Spleen (tissue), 11 donors: ENCODE results near the gene AK2. TPM values are rescaled to one million over a fixed set of nuclear protein-coding genes. Genes with fewer than 3 reads are reported as not detected.
A peak's percentile ranks its signal among the peaks of the same experiment; 100 is the strongest.

Experiments
- DNase-seq: peaks from one replicate; pipeline ENCODE4 v3.0.0-alpha.2; 2020
- H3K27ac ChIP-seq, 8 donors: fragments of 200-600 bp; sonication (generic) in 7 of 8; 1 replicate in 4 of 8; 2 replicates in 4 of 8; pipeline versions ENCODE4 v1.5.0 to v1.8.0; 2016 to 2021; ENCODE audit warnings: inconsistent platforms in 4 of 8, mild to moderate bottlenecking in 4 of 8, moderate library complexity in 1 of 8
- H3K27me3 ChIP-seq, 7 donors: fragments of 200-600 bp; sonication (generic) in 6 of 7; replicated peaks in 1 of 7; 1 replicate in 4 of 7; 2 replicates in 3 of 7; pipeline versions ENCODE4 v1.5.0 to v1.8.0; 2016 to 2021; ENCODE audit warnings: inconsistent platforms in 3 of 7, mild to moderate bottlenecking in 1 of 7
- H3K36me3 ChIP-seq, 6 donors: fragments of 200-600 bp; sonication (generic) in 5 of 6; 1 replicate in 4 of 6; 2 replicates in 2 of 6; pipeline versions ENCODE4 v1.5.0 to v1.8.0; 2016 to 2021; ENCODE audit warnings: inconsistent platforms in 2 of 6
- H3K4me1 ChIP-seq, 6 donors: fragments of 200-600 bp; sonication (generic) in 5 of 6; 1 replicate in 3 of 6; 2 replicates in 3 of 6; pipeline versions ENCODE4 v1.5.0 to v1.8.0; 2016 to 2021; ENCODE audit warnings: inconsistent platforms in 3 of 6
- H3K4me3 ChIP-seq, 8 donors: fragments of 200-600 bp; sonication (generic) in 7 of 8; 1 replicate in 4 of 8; 2 replicates in 4 of 8; pipeline versions ENCODE4 v1.5.0 to v1.8.0; 2016 to 2021; ENCODE audit warnings: inconsistent platforms in 4 of 8, mild to moderate bottlenecking in 4 of 8, moderate library complexity in 2 of 8
- H3K9me3 ChIP-seq, 8 donors: fragments of 200-600 bp; sonication (generic) in 7 of 8; 1 replicate in 4 of 8; 2 replicates in 4 of 8; pipeline versions ENCODE4 v1.5.0 to v1.8.0; 2016 to 2021; ENCODE audit warnings: inconsistent platforms in 4 of 8
- CTCF ChIP-seq, 11 experiments: fragments of 200-600 bp in 7 of 11; fragments of 450-650 bp in 4 of 11; sonication (generic) in 4 of 11; IDR thresholded peaks in 8 of 11; conservative IDR thresholded peaks in 3 of 11; 1 replicate in 7 of 11; 2 replicates in 4 of 11; pipeline versions ENCODE4 v1.4.0 to v1.8.0; 2016 to 2021; ENCODE audit warnings: antibody characterized with exemption in 11 of 11, inconsistent platforms in 4 of 11, mild to moderate bottlenecking in 1 of 11
- POLR2A ChIP-seq, 3 donors: fragments of 450-650 bp; IDR thresholded peaks; one replicate each; pipeline ENCODE4 v1.5.1; 2017; ENCODE audit warnings: antibody characterized with exemption in 3 of 3, mild to moderate bottlenecking in 1 of 3
- POLR2AphosphoS5 ChIP-seq, 3 donors: sonication (generic); formaldehyde crosslinking; IDR thresholded peaks; one replicate each; pipeline ENCODE4 v1.5.1; 2017; ENCODE audit warnings: antibody characterized with exemption in 3 of 3
- WGBS, 5 donors: extraction: QIAGEN DNeasy Blood & Tissue Kit in 3 of 5; methylation state at CpG; one replicate each; pipeline versions ENCODE4 v1.1.5 to v1.1.7; 2013 to 2018; 5-methylcytosine and 5-hydroxymethylcytosine counted together
- intact Hi-C: fragments of 100-400 bp; cut with DNase I; formaldehyde crosslinking; loops from one replicate; pipeline ENCODE4 v1.15.0; 2023; ENCODE audit warnings: low total_unique reads
- polyA plus RNA-seq, 3 donors: library from polyadenylated mRNA; stranded (reverse); fragments of 200-250 nt; gene quantifications; one replicate each; pipeline ENCODE4 v1.2.1, GENCODE V29; 2013
- total RNA-seq, 7 donors: library from RNA; depleted of rRNA in 3 of 7; stranded (reverse); fragments of >200 nt in 3 of 7; fragmentation: NEBNext Ultra II Directional in 4 of 7; extraction: Animal tissue kit (Norgen Biotek cat#: 25700) in 4 of 7; gene quantifications; one replicate each; pipeline versions ENCODE4 v1.1.0 to v1.2.1, GENCODE V29; 2016 to 2021
- donor health status: healthy with polysubstance abuse.
- donor health status: DM: no; HTN: no; CAD: no; lungs with moderate emphysema.
- donor health status: DM: no; HTN: no; CAD: no.
- donor health status: Bipolar disorder and iron deficiency.
- donor health status: healthy.
- donor health status: DM: no; HTN: no; CAD: no.
- donor health status: DM: yes; HTN: yes; CAD: no.

Gene AK2
- total and polyA plus RNA-seq, 10 donors = 42.8 to 139 (median 92.3) TPM

GRCh38 chr1:32991386-32991785 lies 45.3 kb downstream of the AK2 start:
- WGBS, 5 donors = 79 to 93% (median 86%) methylated on average over 5 of the region's 5 CpGs
- peaks cover 32 to 82% (median 61%) of the 10 kb centered on the region in 6 donors for H3K4me1 ChIP-seq

GRCh38 chr1:32990887-32991286 lies 45.8 kb downstream of the AK2 start:
- Histone ChIP-seq H3K4me1 (peaks cover 32 to 77% (median 60%) of the 10 kb centered on the region in 6 donors), H3K27me3 (no peaks in the 10 kb centered on the region), H3K9me3 (no peaks in the 10 kb centered on the region), H3K4me3 (peak overlapping the region in 1 of 8 donors; percentile 33), H3K27ac (peak overlapping the region in 7 of 8 donors; percentile 68 to 94 (median 88)), H3K36me3 (no peaks in the 10 kb centered on the region)
- TF ChIP-seq POLR2A (IDR thresholded peaks at IDR 0.05) (no peak), POLR2AphosphoS5 (IDR thresholded peaks at IDR 0.05) (no peak), CTCF (IDR thresholded peaks at IDR 0.05 in 8 of 11, conservative IDR thresholded peaks at IDR 0.05 in 3 of 11) (no peak)
- intact Hi-C loops = no loop called here
- DNase-seq = no peak
- 93 to 98% (median 95%) methylated on average over 5 of the region's 5 CpGs for WGBS, 5 donors

More at GRCh38 chr1:32991386-32991785, 45.3 kb downstream of the AK2 start:
- Histone ChIP-seq H3K9me3 (no peaks in the 10 kb centered on the region), H3K36me3 (no peaks in the 10 kb centered on the region), H3K4me3 (peak overlapping the region in 1 of 8 donors; percentile 48), H3K27me3 (no peaks in the 10 kb centered on the region), H3K27ac (peak overlapping the region; percentile 38 to 94 (median 87))
- intact Hi-C loops = no loop called here
- DNase-seq = no peak
- TF ChIP-seq POLR2AphosphoS5 (IDR thresholded peaks at IDR 0.05) (peak in 1 of 3 donors; percentile 25), POLR2A (IDR thresholded peaks at IDR 0.05) (no peak)

GRCh38 chr1:32989160-32990050 lies 47.3 kb downstream of the AK2 start:
- H3K4me1 ChIP-seq = peaks cover 32 to 74% (median 66%) of the 10 kb centered on the region in 6 donors
- H3K4me3 ChIP-seq = peak overlapping the region in 1 of 8 donors; percentile 41
- no peaks in the 10 kb centered on the region for H3K36me3 ChIP-seq
- peak; percentile 82 for DNase-seq
- H3K27me3 ChIP-seq = no peaks in the 10 kb centered on the region
- 37 to 51% (median 45%) methylated on average over 6 of the region's 6 CpGs for WGBS, 5 donors
- intact Hi-C loops = no loop called here
- H3K9me3 ChIP-seq = no peaks in the 10 kb centered on the region
- TF ChIP-seq POLR2AphosphoS5 (IDR thresholded peaks at IDR 0.05) (peak in 1 of 3 donors; percentile 81), POLR2A (IDR thresholded peaks at IDR 0.05) (no peak)
- peak overlapping the region; percentile 53 to 94 (median 82) for H3K27ac ChIP-seq

- peak overlapping the region; percentile 53 to 94 (median 82) for H3K27ac ChIP-seq
- no peak for DNase-seq
- peaks cover 34 to 74% (median 65%) of the 10 kb centered on the region in 6 donors for H3K4me1 ChIP-seq
- H3K4me3 ChIP-seq = peak overlapping the region in 1 of 8 donors; percentile 41
- no peaks in the 10 kb centered on the region for H3K27me3 ChIP-seq
- intact Hi-C loops = no loop called here
- no peaks in the 10 kb centered on the region for H3K9me3 ChIP-seq
- H3K36me3 ChIP-seq = no peaks in the 10 kb centered on the region
- TF ChIP-seq POLR2A (IDR thresholded peaks at IDR 0.05) (no peak), POLR2AphosphoS5 (IDR thresholded peaks at IDR 0.05) (no peak), CTCF (IDR thresholded peaks at IDR 0.05 in 8 of 11, conservative IDR thresholded peaks at IDR 0.05 in 3 of 11) (no peak)
Observed at GRCh38 chr1:32988665-32989064, 48.0 kb downstream of the AK2 start.

- intact Hi-C loops = no loop called here
- DNase-seq = no peak
- H3K36me3 ChIP-seq = no peaks in the 10 kb centered on the region
- TF ChIP-seq POLR2A (IDR thresholded peaks at IDR 0.05) (no peak), CTCF (IDR thresholded peaks at IDR 0.05 in 8 of 11, conservative IDR thresholded peaks at IDR 0.05 in 3 of 11) (no peak), POLR2AphosphoS5 (IDR thresholded peaks at IDR 0.05) (no peak)
- no peaks in the 10 kb centered on the region for H3K9me3 ChIP-seq
- no peaks in the 10 kb centered on the region for H3K27me3 ChIP-seq
- peak overlapping the region in 2 of 8 donors; percentile 46 to 69 for H3K27ac ChIP-seq
- no peak overlapping the region for H3K4me3 ChIP-seq
- H3K4me1 ChIP-seq = peaks cover 24 to 74% (median 59%) of the 10 kb centered on the region in 6 donors
- 79 to 92% (median 89%) methylated on average over 1 of the region's 1 CpG for WGBS, 5 donors
Observed at GRCh38 chr1:32985226-32985625, 51.5 kb downstream of the AK2 start.
